NCI-H345 treated with DMSO at 0.1 percent for 48 hours (cell line): ENCODE measurements around the gene DDX20.
"Not testable (repeated sequence)": the region's sequence is repeated elsewhere in the genome, so short reads cannot be mapped to it uniquely, and the experiment has no call there.

Experiments
- DNase-seq: peaks from one replicate; lab custom pipeline; 2025; ENCODE audit not compliant: unreplicated experiment; lab: John Stamatoyannopoulos, UW

Gene DDX20

DNA sequence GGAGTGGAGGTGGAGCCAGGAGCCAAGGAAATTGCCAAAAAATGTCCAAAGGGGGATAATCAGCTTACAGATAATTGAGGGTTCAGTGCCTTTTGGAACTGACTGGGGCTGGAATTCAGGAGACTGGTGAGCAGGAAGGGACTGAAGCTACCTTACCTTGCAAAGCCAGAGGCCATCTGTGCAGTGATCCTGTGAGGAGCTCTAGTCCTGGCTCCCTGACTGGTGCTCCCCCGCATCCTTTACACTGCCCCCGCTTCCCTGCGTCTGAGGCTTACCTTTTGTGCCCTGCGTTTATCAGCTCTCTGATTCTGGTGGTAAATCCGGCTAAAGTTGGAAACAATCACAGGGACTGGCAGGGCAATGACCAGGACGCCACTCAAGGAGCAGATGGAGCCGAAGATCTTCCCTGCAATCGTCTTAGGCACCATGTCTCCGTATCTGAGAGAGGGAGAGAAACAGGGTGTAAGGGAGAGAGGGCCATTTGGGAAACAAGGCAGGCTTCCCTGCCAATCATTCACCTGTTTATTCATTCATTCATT, 31.0 kb downstream of the DDX20 start:
- no peak for DNase-seq

DNA sequence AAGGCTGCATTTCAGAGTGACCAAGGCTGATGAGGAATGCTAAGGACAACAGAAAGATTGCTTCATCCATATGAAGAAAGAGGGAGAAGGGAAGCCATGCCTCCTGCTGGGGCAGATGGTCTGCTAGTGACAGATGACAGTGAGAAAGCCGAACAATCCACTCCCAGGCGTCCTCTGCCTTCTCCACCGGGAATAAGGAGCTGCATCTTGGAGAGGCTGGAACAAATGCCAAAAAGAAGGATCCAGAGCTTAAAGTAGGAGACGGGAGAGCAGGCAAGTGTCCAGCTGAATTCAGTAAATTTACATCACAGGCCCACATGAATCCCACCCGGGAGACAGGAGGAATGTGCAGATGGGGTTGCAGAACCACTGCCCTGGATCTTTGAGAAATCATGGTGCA, 33.4 kb downstream of the DDX20 start:
- DNase-seq = no peak

DNA sequence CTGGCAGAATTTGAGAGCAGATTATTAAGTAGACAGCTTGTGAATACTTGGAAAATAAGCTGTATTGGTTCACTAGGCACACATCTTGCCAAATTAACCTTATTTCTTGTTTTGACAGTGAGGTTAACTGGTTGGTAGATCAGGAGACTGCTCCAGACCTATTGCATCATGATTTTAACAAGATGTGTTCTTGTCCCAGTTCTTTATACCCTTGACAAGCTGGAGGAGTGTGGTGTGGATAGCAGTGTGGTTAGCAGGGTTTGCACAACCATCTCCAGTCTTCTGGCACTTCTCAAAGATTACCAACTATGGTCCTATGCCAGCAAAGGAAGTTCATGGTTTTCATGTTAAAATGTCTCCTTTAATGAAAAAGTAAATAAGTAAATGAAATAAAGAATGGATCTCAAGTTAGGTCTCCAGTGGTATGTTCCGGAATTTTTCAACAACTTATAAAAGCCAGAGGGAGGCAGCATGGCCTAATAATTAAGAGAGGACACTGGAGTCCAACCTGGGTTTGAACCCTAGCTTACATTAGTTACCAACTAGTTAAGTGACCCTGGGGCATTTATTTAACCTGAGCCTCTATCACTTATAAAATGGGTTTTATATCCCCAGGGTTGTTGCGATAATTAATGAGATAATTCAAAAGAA, 34.1 kb downstream of the DDX20 start:
- no peak for DNase-seq

DNA sequence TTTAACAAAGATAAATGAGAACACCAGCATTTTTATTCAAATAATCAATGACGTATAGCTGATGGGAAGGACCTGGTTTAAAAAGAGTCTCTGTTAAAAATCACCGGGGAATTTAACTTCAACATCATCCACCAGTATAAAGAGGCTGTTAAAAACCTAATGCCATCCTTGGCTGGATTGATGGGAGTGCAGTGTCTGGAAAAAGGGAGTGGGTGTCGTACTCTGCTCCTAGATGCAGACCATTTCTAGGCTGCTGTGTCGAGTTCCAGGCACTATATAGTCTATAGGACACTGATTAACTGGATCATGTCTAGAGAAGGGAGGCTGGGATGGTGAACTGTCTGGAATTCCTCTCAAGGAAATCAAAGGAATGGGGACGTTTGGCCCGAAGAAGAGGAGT, 36.1 kb downstream of the DDX20 start:
- DNase-seq = no peak

DNA sequence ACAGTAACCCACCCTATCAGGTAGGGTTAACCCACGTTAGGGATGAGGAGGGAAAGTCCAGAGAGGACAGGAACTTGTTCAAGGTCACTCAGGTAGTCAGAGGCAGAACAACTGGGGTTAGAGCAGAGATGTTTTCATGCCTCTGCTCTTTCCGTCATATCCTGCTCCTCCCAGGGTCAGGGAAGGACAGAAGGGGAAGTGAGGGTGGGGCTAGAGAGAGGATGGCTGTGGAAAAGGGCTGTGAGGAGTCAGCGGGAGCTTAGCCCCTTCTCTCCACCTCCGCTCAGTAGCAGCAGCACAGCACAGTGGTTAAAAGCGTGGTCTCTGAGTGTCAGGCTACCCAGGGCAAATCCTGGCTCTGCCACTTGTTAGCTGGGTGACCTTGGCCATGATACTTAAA, 36.5 kb downstream of the DDX20 start:
- DNase-seq = no peak

DNA sequence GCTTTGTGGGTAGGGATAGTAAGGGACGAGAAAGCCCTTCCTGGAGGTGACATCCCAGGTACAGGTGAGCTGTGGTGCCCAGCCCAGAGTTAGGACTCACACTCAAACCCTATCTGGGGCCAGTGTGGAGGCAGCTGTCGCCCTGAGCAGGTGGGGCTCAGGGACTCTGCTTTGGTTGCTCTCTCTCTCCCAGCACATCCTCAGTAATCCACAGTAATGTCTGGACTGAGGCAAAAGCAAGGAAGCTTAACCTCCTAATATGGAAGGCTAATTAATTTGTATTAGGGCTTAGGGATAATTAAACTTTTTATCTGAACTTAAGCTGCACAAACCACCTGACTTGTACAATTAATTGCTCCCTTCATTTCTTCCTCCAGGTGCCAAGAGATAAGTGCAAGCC, 38.2 kb downstream of the DDX20 start:
- DNase-seq = no peak

DNA sequence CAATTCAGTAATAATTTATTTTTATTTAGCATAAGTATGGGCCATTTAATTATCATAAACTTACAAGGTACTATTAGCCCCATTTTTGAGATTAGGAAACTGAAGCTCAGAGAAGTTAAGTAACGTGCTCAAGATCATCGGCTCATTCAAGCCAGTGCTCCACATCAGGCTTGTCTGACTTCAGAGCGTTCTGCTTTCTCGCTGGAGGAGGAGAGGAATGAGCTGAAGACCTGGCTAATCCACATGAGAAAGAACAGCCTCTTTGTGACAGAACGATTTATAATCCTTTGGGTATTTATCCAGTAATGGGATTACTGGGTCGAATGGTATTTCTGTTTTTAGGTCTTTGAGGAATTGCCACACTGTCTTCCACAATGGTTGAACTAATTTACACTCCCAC, 39.7 kb downstream of the DDX20 start:
- DNase-seq = no peak

DNA sequence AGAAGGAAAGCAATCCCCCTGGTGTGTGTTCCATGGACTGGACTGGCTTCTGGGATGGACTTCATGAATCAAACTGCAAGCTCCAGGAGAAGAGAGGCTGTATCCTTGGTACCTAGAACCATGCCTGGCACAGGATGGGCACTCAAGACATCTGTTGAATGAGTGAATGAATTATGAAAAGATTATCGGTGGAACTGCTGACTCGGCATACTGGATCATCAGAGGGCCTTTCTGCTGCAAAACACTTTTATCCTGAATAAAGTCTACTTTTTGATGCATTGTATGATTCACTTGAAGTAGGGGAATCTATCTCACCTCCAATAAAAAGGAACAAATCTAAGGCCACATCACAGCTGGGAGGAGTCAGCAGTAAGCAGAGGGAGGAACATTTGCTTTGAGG, 42.9 kb downstream of the DDX20 start:
- DNase-seq = no peak

DNA sequence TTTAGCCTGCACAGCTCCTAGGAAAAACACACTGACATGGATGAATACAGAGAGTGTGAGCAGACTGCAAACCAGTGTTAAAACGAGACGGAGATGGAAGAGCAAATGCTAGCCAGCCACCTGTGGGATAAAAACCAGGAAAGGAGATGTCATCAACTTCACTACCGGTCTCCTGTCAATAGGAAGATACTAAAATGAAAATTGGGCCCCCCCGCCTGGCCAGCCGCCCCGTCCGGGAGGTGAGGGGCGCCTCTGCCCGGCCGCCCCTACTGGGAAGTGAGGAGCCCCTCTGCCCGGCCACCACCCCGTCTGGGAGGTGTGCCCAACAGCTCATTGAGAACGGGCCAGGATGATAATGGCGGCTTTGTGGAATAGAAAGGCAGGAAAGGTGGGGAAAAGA, 44.0 kb downstream of the DDX20 start:
- not testable (repeated sequence) for DNase-seq

DNA sequence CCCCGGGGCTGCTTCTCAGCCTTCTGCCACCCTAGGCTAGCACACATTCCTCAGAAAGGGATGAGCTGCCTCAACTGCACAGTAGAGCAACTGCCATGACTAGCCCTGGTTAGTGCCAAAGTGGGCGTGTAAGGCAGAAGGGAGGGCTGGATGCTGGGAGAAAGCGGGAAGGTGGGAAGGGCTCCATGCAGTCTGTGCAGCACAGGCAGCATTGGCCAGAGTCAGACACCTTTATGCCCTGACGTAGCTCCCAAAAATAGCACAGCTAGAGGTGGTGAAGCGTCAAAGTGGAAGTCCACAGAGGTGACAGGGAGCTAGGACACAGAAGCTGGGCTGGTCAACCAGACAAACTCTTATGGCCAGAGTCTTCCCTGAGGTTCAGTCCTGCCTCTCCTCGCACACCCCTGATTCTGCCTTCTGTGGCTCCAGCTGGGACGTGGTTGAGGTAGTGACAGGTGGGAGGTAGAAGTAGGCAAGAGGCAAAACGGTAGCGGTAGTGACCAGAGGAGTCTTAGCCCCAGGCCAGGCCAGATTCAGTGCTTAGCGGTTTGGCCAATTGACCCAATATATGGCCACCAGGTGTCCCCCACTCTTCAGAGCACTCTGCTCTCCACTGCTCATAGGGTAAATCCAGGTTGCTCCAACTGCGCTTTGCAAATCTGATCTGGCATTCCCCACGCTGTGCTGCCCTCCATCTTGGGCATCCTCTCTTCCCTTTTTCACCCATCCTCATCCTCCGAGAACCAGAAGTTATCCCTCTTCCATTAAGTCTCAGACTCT, 45.6 kb downstream of the DDX20 start:
- no peak for DNase-seq

DNA sequence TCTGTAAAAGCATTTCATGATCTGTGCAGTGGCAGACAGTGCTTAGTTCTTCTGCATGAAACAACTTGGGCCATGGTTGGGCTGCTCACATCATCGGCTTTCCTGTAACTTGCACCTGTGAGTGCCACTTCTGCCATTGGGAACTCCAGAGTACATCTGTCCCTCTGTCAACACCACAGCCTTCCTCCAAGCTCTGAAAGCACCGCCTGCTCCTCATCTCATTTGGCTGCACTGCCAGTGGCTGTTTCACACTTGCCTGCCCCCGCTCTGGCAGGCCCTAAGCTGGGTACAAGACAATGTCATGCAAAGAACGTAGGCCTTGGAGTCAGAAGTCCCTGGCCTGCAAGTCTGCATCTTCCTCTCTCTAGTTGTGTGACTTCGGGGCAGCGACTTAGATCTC, 46.4 kb downstream of the DDX20 start:
- DNase-seq = no peak

DNA sequence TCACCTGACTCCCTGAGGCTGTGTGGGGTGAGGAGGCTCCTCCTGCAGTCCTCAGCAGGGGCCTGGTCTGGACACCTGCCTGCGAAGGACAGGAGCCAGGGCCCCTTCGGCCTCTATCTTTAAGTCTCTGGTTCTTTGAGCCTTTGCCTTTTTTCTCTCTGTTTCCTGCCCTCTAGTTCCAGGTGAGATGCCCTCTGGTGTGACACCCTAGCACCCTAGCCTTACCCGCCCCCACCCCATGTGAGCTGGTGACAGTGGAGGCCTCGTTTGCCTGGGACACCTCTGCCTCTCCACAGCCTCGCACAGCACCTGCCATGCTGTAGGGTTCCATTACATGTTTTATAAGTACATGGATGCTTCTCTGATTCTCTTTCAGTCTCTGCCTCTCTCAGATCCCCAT, 47.3 kb downstream of the DDX20 start:
- no peak for DNase-seq

DNA sequence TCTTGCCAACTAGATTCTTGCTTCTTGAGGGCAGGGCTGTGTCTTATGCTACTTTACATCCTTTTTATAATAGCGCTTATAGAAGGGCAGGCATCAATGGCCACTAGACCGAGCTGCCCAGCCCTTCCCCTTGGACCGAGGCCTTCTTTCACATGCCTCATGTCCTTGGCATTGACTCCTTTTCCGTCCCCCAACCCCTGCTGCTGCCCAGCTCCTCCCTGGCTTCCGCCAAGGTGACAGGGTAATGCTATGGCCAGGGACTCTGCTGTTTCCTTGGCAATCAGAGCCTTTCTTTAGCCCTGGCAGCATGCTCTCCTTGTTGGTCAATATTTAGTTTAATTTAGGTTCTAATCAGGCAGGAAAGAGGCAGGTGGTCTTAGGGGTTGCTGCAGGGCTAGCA, 48.2 kb downstream of the DDX20 start:
- DNase-seq = no peak

DNA sequence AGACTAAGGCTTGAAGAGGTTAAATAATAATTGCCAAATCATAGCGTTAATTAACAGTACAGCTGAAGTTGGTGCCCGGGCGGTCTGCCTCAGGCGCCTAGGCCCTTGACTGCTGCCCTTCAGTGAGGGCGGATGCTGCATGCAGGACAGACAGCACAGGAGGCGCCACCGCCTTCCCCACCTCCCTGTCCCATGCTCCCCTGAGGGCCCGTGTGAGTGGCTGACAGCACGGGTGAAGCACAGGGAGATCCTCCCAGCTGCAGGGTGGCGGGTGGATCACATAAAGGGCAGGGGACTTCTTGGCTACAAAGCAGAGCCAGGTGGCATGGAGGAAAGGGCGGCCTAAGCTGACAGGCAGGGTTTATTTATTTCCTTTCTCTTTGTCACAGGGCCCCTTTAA, 49.1 kb downstream of the DDX20 start:
- DNase-seq = no peak

DNA sequence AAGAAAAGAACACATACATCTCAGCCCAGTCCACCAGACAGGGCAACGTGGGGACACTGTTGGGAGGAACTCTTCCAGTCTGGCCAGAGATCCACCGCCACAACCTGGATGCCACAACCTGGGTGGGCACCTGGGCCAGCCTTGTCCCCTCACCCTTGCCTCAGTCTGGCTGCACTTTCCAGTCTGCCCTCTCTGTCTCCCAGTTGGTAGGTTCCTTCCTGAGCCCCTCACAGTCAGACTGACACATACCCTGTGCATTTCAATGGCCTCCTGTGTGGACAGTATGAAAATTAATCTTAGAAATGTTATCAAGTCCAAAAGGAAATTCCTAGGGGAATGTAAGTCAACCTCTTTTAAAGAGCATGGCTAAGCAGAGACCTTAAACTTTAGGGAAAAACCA, 49.5 kb downstream of the DDX20 start:
- DNase-seq = no peak

DNA sequence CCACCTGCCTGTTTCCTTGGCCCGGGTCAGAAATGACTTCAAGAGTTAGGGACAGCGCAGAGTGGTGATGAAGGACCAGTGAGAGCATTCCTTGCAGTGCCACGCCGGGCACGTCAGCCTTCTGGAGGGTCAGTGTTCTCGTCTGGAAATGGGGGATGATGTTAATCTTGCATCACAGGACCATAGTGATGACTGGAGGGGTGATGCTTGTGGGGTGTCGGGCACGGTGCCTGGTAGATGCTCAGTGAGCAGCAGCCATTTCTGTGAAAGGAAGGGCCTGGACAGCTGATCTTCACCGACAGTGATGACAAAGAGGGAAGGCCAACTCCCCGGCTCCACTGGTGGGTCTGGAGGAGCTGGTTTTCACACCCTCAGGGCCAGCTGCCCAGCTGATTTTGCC, 56.2 kb downstream of the DDX20 start:
- no peak for DNase-seq

DNA sequence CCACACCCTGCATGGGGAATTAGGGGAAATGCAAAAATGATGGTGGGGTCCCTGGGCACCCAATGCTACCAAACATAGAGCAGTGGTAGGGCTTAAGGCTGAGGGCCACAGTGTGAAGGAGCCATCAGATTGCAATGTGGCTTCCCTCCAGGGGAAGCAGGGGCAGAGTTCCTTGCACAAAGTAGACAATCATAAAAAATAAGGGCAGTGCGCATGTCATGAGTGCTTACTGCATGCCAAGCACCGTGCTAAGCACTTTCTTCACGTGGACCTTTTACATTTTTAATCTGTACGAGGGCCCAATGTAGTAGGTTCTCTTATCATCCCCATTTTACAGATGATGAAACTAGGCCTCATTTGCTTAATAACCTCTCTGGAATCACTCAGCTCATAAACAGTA, 56.6 kb downstream of the DDX20 start:
- DNase-seq = no peak

DNA sequence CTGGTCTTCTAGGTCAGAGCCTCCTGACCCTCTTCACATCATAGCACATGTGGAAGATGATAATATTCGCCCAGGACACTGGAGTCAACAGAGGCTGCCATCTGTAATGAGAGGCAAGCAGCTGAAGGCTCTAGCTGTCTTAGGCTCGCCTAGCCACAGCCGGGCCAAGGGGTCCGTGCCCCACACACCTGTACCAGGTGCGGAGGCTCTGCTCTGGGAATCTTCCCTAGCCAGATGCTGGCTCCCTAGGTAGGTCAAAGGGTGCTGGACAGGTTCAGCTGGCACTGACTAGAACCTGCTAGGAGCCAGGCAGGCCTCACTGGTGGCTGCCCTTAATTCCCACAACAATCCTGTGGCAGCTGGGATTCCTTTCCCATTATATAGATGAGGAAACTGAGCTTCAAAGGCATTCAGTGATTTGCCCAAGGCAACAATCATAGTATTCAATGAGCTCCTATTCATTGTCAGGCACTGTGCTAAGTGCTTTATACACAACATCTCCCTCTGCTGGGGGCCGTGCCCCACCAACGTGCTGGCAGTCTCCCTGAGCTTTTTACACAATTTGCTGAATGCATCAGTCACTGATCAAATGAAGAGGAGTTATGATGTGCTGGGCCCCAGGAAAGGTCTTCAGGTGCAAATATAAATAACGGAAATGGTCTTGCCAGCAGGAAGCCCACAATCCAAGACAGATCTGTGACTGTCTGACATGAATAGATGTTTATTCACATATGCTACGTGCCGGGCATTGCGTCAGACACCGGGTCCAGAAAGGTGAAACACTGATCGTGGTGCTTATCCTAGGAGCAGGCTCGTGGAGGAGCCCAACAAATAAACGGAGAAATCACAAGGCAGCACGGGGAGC, 58.0 kb downstream of the DDX20 start:
- no peak for DNase-seq

DNA sequence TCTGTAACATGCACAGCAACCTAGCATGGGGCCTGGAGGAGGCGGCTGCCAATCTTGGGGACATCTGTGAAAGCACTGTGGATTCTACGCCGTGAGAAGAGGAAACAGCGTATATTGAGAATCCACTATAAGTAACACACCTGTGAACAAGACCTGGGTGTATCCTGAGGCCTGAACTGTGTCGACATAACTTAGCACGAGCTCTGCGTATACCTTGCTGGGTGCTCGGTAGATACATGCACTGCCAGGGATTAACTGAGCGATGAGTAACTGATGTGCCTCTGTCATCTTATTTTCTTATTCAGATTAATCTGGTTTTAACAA, 58.6 kb downstream of the DDX20 start:
- DNase-seq = no peak

DNA sequence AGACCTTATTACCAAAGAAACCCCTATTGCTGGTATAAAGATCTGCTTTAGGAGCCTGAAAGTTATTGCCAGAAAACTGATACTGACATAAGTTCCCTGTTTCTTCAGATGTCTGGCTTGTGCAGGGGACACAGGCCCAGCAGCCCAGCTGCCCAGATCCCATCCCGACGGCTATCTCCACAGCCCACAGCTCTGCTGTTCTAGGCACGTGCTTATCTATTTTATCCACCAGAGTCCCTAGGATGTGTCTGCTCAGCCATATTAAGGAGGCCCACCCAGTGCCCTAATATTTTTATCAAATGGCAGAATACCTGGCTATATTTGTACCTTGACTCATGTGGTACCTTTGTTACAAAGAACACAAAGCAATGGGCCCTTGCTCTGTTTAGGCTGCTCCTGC, 58.9 kb downstream of the DDX20 start:
- no peak for DNase-seq
